ENCODE results near the gene GRIK4.

The GRIK4 gene

DNA sequence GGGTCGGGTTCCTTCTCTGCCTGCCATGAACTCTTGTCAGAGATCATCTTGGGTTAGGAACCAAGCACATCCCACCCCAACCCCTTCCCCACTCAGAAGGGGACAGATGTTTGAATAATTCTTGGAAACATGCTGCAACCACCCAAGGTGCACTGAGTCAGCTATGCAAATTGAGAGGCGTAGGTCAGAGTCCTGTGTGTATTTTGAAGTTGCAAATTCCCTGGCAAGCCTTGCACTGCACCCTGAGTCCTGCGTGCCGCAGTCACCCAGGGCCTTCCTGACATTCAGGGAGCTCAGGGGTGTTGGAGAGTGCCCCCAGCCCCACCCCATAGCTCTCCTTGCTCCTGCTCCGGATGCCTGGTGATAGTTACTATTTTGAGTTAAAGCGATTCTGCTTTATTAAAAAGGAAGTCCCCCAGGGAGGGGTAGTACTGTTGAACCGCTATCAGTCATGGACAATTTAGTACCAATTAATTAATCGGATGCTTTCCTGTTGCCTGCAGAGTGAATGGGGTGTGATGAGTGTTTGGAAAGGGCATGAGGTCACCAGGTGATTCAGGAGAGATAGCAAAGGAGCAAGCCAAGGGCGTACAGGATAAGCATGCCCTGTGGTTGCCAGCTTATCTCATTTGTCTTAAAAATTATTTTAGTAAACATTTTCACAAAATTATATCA is 123.7 kb downstream of the GRIK4 start:
- in situ Hi-C loops (cut with HindIII; ENCODE audit: low sequenced_read_pairs), result no loop called here
- TF ChIP-seq, protein P1, sequence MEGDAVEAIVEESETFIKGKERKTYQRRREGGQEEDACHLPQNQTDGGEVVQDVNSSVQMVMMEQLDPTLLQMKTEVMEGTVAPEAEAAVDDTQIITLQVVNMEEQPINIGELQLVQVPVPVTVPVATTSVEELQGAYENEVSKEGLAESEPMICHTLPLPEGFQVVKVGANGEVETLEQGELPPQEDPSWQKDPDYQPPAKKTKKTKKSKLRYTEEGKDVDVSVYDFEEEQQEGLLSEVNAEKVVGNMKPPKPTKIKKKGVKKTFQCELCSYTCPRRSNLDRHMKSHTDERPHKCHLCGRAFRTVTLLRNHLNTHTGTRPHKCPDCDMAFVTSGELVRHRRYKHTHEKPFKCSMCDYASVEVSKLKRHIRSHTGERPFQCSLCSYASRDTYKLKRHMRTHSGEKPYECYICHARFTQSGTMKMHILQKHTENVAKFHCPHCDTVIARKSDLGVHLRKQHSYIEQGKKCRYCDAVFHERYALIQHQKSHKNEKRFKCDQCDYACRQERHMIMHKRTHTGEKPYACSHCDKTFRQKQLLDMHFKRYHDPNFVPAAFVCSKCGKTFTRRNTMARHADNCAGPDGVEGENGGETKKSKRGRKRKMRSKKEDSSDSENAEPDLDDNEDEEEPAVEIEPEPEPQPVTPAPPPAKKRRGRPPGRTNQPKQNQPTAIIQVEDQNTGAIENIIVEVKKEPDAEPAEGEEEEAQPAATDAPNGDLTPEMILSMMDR (IDR thresholded peaks at IDR 0.05; ENCODE audit: low read depth, low read length, missing control alignments), result no peak
- H3K4me3 ChIP-seq (ENCODE audit: low read depth, low read length), result no peak overlapping the region

DNA sequence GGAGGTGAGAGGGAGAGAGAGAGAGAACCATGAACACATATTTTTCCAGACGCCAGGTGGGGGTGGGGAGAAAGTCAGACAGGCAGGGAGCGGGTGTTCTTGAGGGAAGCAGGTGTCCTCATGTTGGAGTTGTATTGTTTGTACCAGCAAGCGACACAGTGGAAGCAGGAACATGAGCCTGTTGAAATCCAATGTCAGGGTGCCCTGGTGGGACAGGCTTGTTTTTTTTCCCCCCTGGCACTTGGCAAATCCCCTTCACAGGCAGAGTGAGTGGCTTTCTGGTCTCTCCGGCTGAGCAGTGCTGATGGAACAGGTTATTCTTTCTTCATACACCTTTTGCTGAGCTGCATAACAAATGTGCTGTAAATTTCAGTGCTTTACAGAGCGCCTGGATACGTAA is 125.6 kb downstream of the GRIK4 start:
- DNase-seq (ENCODE audit: low read depth), result no peak
- H3K4me3 ChIP-seq (ENCODE audit: low read depth, low read length), result no peak overlapping the region
- TF ChIP-seq, protein P1 (IDR thresholded peaks at IDR 0.05; ENCODE audit: low read depth, low read length, missing control alignments), result no peak
- in situ Hi-C loops (cut with HindIII; ENCODE audit: low sequenced_read_pairs), result no loop called here

More for the DNA sequence above, 123.7 kb downstream of the GRIK4 start:
- no peak for DNase-seq (ENCODE audit: low read depth)

DNA sequence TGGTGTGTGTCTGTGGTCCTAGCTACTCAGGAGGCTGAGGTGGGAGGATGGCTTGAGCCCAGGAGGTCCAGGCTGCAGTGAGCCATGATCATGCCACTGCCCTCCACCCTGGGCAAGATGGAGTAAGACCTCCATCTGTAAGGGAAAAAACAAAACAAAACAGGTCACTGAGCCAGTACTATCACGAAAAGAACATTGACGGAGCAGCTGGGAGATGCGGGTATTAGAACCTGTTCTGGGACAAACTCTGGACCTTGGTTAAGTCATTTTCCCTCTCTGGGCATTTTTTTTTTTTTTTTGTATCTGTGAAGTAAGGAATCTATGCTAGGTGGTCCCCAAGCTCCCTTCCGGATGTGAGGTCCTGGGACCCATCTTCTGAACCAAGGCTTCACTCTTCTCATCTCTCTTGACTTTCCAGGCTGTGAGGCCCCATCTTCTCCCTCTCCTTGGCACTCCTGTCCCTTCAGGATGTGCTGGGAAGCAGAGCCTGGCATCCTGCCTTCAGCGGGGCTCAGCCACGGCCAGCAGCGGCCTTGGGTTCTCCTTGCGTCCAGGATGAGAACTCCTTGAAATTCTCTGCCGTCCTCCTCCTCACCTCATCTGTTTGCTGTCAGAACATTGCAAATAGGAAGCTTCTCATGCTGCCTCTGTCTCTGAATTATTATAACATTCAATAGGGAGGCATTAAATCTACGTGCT is 130.8 kb downstream of the GRIK4 start:
- in situ Hi-C loops (cut with HindIII; ENCODE audit: low sequenced_read_pairs), result no loop called here
- TF ChIP-seq, protein P1 (IDR thresholded peaks at IDR 0.05; ENCODE audit: low read depth, low read length, missing control alignments), result no peak
- no peak for DNase-seq (ENCODE audit: low read depth)
- no peak overlapping the region for H3K4me3 ChIP-seq (ENCODE audit: low read depth, low read length)

DNA sequence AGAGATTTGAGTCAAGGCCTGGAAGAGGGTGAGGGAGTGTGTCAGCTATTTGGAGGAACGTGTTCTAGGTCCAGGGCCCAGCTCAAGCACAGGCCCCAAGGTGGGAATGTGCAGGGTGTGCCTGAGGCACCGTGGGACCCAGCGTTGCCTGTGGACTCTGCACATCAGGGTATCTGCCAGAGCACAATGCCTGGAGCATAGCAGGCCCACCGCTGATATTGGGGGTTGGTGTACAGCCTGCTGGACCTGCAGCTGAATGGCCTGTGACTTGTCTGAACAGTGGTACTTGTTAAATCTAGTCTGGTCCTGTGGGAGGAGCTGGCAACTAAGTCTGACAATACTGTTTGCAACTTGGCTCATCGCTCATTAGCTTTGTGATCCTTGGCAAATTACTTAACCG is 131.7 kb downstream of the GRIK4 start:
- no peak for DNase-seq (ENCODE audit: low read depth)
- in situ Hi-C loops (cut with HindIII; ENCODE audit: low sequenced_read_pairs), result no loop called here
- TF ChIP-seq, protein P1 (IDR thresholded peaks at IDR 0.05; ENCODE audit: low read depth, low read length, missing control alignments), result no peak
- H3K4me3 ChIP-seq (ENCODE audit: low read depth, low read length), result no peak overlapping the region

DNA sequence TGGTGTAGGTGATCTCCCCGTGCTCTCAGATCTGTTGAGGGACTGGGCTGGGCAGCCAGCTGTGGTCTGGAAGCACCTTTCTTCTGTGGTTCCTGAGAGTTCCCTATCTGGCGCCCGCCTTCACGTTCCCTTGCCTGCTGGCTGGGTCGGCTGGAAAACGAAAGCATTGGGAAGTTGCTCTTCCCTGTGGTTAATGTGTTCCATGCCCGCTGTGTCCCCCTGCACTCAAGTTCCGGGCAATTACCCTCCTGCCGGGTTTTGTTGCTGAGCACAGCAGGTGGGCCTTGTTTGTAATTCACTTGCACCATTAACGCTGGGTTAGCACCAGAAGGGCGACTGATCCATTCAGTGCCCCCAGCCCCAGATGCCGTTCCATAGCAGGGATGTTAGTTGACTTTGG is 134.1 kb downstream of the GRIK4 start:
- peak; percentile 13 for DNase-seq (ENCODE audit: low read depth)
- H3K4me3 ChIP-seq (ENCODE audit: low read depth, low read length), result no peak overlapping the region
- TF ChIP-seq, protein P1 (IDR thresholded peaks at IDR 0.05; ENCODE audit: low read depth, low read length, missing control alignments), result no peak
- in situ Hi-C loops (cut with HindIII; ENCODE audit: low sequenced_read_pairs), result no loop called here

DNA sequence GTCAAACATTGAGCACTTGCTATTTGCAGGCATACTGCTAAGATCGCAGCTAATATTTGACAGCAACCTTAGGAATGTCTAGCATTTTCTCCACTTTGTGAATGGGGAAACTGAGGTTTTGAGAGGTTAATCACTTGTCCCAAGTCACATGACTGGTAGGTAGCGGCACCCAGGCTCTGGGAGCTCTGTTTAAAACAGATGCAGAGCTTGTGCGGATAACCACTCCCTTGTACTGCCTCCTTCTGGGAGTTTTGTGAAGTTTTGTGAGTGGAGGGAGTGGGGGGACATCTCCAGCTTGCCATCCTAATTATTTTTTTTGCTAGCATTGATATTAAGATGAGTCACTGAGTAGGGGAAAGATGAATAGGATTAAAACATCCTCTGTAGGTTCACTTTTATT is 134.7 kb downstream of the GRIK4 start:
- in situ Hi-C loops (cut with HindIII; ENCODE audit: low sequenced_read_pairs), result no loop called here
- no peak for DNase-seq (ENCODE audit: low read depth)
- TF ChIP-seq, protein P1 (IDR thresholded peaks at IDR 0.05; ENCODE audit: low read depth, low read length, missing control alignments), result no peak
- H3K4me3 ChIP-seq (ENCODE audit: low read depth, low read length), result no peak overlapping the region

Measured in astrocyte of the cerebellum (primary cell).